NCI-H1092 (cell line): ENCODE data around the gene HOXC13.

ENCODE experiments used
- DNase-seq: peaks from one replicate; lab custom pipeline; 2025; lab: John Stamatoyannopoulos, UW

The HOXC13 gene

GRCh38 chr12:53955036-53955775 lies 16.6 kb downstream of the HOXC13 start:
- no peak for DNase-seq

DNA sequence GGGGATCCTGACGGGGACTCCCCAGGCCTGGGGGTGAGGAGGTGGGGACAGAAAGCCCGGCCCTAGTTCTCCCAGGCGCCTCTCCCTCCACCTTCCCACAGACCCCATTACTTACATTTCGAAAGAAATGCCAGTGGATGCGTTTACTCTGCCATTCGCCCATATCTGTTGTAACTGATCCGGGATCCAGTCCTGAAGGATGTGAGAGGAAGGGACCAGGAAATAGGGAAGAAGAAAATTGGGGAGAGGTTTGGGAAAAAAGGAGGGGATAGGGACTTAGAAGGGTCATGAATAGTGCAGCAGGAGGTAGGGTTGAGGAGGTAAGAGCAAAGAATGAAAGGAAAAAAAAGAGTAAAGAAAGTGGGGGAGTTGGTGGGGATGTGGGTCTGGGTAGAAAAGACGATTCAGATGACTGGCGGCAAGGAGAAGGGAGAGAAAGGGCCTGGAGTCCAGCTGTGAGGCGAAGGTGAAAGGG lies 17.2 kb downstream of the HOXC13 start:
- DNase-seq: no peak

DNA sequence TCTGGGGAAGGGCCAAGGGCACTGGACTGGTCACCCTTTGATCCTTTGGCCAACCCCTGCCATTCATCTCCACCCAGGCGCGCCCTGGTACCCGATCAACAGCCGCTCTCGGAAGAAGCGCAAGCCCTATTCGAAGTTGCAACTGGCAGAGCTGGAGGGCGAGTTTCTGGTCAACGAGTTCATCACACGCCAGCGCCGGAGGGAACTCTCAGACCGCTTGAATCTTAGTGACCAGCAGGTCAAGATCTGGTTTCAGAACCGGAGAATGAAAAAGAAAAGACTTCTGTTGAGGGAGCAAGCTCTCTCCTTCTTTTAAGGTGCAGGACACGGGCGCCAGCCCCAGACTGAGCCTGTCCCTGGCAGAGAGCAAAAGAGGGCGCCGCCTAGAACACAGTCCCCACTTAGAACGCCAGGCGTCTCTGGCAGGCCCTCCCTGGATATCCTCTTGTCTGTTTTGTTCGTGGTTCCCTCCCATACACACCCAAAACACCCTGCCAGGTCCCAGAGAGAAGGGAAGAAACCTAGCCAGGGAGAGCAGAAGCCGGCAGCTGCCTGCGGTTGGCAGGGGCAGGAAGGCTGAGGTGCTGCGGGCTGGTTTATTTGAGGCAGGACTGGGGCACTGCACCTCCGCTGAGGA lies 17.7 kb downstream of the HOXC13 start:
- no peak for DNase-seq

DNA sequence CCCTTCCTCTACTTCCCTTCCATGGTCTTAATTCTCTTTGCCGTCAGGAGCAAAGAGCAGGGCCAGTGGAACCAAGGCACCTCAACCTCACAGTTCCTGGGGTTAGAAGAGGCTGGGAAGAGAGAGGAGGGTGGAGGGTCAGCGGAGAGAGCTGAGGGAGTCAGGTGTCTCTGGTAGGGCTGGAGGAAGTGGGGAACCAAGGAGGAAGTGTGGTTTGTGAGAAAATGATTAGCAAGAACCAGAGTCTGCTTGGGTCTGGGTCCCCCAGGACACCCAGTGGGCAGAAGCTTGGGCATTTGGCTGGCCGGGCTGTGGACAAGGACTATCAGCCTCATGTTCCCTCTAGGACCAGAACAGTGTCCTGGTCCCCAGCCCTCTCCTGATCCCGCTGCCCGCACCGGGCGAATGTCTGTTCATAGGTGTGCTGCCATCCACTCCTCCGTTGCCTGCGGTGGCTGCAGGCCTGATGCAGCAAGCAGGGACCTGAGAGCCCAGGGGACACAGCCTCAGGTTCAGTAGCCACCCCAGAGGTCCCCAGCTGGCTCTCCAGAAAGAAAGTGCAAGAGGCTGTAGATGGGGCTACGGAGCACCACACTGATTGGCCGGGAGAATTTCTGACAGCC lies 18.4 kb downstream of the HOXC13 start:
- no peak for DNase-seq

- no peak for DNase-seq
Measured at GRCh38 chr12:53958128-53958527, 19.5 kb downstream of the HOXC13 start.

GRCh38 chr12:53959314-53959713 lies 20.7 kb downstream of the HOXC13 start:
- DNase-seq: no peak

GRCh38 chr12:53960187-53961024 lies 21.8 kb downstream of the HOXC13 start:
- no peak for DNase-seq

- DNase-seq: no peak
Measured at GRCh38 chr12:53961025-53961761, 22.6 kb downstream of the HOXC13 start.

- no peak for DNase-seq
Measured at GRCh38 chr12:53963005-53963404, 24.4 kb downstream of the HOXC13 start.

DNA sequence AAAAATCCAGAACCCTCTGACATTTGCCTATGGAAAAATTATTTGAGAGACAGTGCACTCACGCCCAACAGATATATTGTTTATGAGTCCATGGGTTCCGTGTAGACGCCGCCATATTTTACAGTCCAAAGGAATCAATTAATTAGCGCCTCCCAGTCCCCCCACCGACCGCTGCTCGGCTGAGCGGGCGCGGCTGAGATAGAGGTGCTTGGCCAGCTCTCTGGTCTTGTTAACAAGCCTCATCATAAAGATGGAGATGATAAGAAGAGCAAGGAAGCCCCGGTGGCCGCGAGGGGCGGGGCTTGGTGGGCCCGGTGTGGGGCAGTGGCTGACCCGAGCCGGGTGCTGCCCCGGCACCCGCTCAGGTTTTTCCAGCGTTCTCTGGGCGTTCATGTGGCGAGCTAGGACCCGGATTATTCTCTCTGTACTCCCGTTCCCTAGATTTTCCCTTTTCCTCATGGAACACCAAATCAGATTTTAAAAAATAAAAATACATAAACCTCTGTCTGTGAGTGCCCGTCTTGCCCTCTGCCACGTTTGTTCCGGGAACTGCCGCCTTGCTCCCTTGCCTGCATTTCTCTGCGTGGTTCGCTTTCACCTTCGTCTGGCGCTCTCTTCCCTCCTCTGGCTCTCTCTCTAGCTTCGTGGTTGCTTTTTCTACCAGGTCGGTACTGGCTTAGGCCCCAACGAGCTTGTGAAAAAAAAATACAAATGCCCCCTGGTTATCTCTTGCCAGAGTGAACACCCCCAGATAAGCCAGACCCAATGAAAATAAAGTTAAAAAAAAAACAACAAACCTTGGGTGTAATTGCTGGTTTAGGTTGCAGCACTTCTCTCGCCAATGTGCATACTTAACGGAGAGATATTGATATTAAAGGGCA lies 25.0 kb downstream of the HOXC13 start:
- DNase-seq: no peak

DNA sequence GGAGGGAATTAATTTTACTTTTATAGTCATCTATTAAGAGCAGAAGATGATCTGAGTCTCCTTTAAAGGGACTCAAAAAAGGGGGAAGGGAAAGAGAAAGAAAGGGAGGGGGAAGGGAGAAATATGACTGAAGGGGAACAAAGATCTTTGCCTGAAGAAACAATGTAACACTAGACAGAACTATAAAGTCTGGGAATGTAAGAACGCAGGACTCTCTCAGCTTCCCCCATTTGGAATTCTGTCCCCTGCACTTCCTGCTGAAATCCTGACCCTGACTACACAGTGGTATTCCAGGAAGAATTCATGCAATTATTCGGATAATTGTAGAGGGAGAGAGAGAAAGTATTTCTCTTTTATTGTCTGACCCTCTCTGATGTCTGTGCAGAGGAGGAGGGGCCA lies 25.7 kb downstream of the HOXC13 start:
- DNase-seq: no peak

- DNase-seq: no peak
Measured at GRCh38 chr12:53965281-53966084, 26.9 kb downstream of the HOXC13 start.

GRCh38 chr12:53966085-53966384 lies 27.4 kb downstream of the HOXC13 start:
- DNase-seq: no peak

DNA sequence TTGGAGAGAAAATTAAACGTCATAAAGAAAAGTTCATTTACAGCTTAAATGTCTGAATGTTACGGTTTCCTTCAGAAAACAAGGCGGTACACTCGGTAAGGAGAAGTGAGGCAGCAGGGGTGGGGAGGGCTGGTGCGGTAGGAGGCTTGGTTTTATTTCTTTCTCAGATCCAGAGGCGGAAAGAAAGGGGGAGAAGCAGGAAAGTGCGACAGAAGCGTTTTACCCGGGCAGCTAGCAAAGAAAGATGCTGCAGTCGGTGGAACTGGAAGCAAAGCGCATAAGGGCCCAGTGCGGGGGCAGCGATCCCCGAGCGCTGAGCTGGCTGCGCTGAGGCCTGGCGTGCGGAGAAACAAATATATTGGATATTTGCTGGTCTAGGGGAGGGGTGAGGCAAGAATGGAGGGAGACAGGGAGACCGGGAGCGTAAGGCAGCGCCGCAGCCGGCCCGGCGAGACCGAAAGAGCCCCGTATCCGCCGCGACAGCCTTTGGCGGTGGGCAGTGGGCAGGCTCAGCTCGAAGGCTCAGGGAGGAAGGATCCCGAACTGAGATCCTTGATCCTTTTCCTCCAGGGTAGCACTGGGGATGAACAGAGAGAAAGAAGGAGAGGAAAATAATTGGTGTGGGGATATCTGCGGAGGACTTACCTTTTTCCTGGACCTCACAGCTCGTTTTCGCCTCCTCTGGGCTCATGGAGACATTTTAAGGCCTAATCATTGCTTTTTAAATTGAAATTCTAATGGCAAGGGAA lies 27.9 kb downstream of the HOXC13 start:
- DNase-seq: no peak

- DNase-seq: no peak
Measured at GRCh38 chr12:53967421-53967925, 28.8 kb downstream of the HOXC13 start.

DNA sequence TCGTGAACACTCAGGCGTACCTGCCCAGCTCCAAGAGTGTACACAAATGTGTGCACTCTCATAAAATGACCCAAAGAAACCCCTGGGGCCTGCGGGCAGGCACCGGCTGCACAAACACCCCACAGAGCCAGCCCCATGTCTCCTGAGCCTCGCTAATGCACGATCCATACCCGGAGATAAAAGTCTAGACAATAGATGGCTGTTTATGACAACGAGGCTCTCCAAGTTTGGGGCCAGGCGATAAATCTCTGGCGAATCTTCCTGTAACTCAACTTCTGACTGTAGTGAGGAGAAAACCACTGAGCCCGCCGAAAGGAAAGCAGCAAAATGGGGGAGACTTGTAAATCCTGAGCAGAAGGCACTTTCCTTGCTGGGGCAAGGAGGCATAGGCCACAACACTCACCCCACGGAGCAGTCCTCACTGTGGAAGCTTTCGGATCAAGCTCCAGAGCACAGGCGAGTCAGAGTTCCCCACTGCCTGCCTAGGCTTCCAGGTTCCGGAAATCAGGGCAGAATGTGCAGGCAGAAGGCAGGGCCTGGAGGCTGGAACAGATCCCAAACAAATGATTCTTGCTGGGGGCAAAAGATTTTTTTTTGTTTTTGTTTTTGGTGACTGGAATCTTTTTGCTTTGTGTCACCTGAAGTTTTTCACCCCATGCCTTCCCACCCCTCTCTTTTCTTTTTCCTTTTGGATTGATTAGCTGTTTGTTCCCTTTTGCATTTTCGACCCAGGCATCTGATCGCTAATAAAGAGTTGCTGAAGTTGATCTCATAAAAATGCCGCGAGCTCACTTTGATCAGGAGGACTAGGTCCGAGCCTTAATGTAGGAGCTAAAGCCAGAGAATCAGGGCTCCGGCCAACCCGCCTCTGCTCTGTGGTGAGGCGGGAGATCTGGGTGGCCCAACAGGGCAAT lies 29.8 kb downstream of the HOXC13 start:
- DNase-seq: no peak

DNA sequence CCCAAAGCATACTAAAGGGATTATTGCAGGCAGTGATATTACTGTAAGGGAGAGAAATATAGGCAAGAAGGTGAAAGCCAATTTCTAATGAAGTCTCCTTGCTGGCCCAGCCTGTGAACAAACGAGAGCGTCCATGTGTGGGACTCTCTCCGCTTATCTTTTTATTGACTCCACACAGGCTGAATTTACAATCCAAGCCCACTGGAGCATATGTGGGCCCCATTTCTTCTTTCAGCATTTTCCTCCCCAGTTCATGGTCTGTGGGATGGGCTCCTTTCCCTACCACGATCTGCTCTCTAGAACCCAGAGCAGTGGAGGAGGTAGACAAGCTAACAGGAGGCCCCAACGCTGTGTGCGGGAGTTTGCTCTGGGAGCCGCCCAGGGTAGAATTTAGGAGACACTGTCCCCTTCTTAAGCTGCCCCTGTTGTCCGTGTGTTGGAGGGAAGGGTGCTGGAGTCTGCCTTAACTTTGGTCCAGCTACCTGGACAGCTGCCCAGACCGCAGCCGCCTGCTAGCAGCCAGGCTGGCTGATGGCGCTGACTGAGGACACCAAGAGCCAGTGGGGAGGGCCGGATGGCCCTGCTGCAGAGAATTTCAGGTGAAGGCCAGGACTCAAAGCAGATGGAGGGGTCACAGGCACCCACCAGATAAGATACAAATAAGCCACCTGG lies 31.1 kb downstream of the HOXC13 start:
- DNase-seq: no peak
